OCI-LY7 (cell line): ENCODE measurements around the gene ZNF407. TPM values are rescaled to one million over a fixed set of nuclear protein-coding genes. Genes with fewer than 3 reads are reported as not detected.

Experiments
- BruUV-seq: library from RNA; stranded (reverse); fragments of 400-500 nt; replicated peaks from 2 replicates; lab custom pipeline; 2021; lab: Mats Ljungman, UMichigan
- CTCF ChIA-PET: fragments of 300-600 bp; sonication (Branson Sonifier 250); formaldehyde crosslinking; loops from one replicate; lab custom pipeline; 2022; ENCODE audit warnings: antibody characterized with exemption; ENCODE audit not compliant: unreplicated experiment; lab: Charles Lee
- POLR2A ChIA-PET: fragments of 300-600 bp; sonication (Branson Sonifier 250); formaldehyde crosslinking; loops from one replicate; lab custom pipeline; 2022; ENCODE audit warnings: antibody characterized with exemption; lab: Charles Lee
- DNase-seq: peaks from one replicate; pipeline ENCODE4 v3.0.0-alpha.2; 2015; ENCODE audit warnings: low spot score
- H2AFZ ChIP-seq: fragments of 200-600 bp; sonication (generic), shearing (Covaris generic); 2 replicates; pipeline ENCODE4 v1.6.1; 2014; ENCODE audit warnings: mild to moderate bottlenecking, antibody characterized with exemption, low read length, moderate library complexity
- H3K27ac ChIP-seq: fragments of 200-600 bp; sonication (generic); 2 replicates; pipeline ENCODE4 v1.5.1; 2014; ENCODE audit warnings: mixed run types, low read depth, mild to moderate bottlenecking, moderate library complexity, low read length, inconsistent platforms; ENCODE audit not compliant: poor library complexity, severe bottlenecking
- H3K36me3 ChIP-seq: fragments of 200-600 bp; sonication (generic); 2 replicates; pipeline ENCODE4 v1.6.1; 2014; ENCODE audit warnings: mild to moderate bottlenecking, antibody characterized with exemption, low read length, moderate library complexity, mixed read lengths; ENCODE audit not compliant: insufficient read depth
- H3K4me1 ChIP-seq: fragments of 200-600 bp; sonication (generic); 2 replicates; pipeline ENCODE4 v1.5.1; 2014; ENCODE audit warnings: mild to moderate bottlenecking, low read length; ENCODE audit not compliant: insufficient read depth, poor library complexity, severe bottlenecking
- H3K4me2 ChIP-seq: fragments of 200-600 bp; sonication (generic); 2 replicates; pipeline ENCODE4 v1.6.1; 2014; ENCODE audit warnings: mild to moderate bottlenecking, low read length
- H3K4me3 ChIP-seq: fragments of 200-600 bp; sonication (generic); 2 replicates; pipeline ENCODE4 v1.5.1; 2014; ENCODE audit warnings: mild to moderate bottlenecking, low read depth, low read length; ENCODE audit not compliant: poor library complexity, severe bottlenecking
- H3K79me2 ChIP-seq: fragments of 200-600 bp; sonication (generic); 2 replicates; pipeline ENCODE4 v1.6.1; 2016; ENCODE audit warnings: low read depth, mild to moderate bottlenecking, low read length, moderate library complexity, mixed read lengths; ENCODE audit not compliant: insufficient read depth
- H3K9me2 ChIP-seq: fragments of 200-600 bp; sonication (generic); 2 replicates; pipeline ENCODE4 v1.6.1; 2016; ENCODE audit warnings: mild to moderate bottlenecking, low read length, mixed read lengths; ENCODE audit not compliant: insufficient read depth
- H3K9me3 ChIP-seq: fragments of 200-600 bp; sonication (generic); 2 replicates; pipeline ENCODE4 v1.6.1; 2014; ENCODE audit warnings: mild to moderate bottlenecking, mixed run types, low read length, mixed read lengths
- H4K20me1 ChIP-seq: fragments of 200-600 bp; sonication (generic); 2 replicates; pipeline ENCODE4 v1.6.1; 2014; ENCODE audit warnings: mild to moderate bottlenecking, antibody characterized with exemption, low read length, moderate library complexity, mixed read lengths; ENCODE audit not compliant: insufficient read depth
- CTCF ChIP-seq: fragments of 200-600 bp; sonication (generic); conservative IDR thresholded peaks from 2 replicates; pipeline ENCODE4 v1.5.1; 2014; ENCODE audit warnings: mild to moderate bottlenecking, antibody characterized with exemption, low read length, moderate library complexity, mixed read lengths
- EZH2phosphoT487 ChIP-seq: fragments of 200-600 bp; sonication (generic); IDR thresholded peaks from 2 replicates; pipeline ENCODE4 v1.6.1; 2018; ENCODE audit warnings: low read depth, borderline replicate concordance, mild to moderate bottlenecking, mixed run types, antibody characterized with exemption, low read length, moderate library complexity, mixed read lengths
- intact Hi-C: fragments of 100-400 bp; cut with micrococcal nuclease; formaldehyde crosslinking; loops from one replicate; pipeline ENCODE4 v1.10.0; 2022; ENCODE audit not compliant: unreplicated experiment
- total RNA-seq, 2 experiments: library from RNA; depleted of rRNA in 1 of 2; stranded (reverse); fragments of >200 nt in 1 of 2; shearing (Covaris generic) in 1 of 2; gene quantifications; 2 replicates each; pipeline ENCODE4 v1.2.3, GENCODE V29; 2014 to 2022

The ZNF407 gene
- total RNA-seq, 2 experiments from 2014 or later, result 8.9 to 11.9 TPM

DNA sequence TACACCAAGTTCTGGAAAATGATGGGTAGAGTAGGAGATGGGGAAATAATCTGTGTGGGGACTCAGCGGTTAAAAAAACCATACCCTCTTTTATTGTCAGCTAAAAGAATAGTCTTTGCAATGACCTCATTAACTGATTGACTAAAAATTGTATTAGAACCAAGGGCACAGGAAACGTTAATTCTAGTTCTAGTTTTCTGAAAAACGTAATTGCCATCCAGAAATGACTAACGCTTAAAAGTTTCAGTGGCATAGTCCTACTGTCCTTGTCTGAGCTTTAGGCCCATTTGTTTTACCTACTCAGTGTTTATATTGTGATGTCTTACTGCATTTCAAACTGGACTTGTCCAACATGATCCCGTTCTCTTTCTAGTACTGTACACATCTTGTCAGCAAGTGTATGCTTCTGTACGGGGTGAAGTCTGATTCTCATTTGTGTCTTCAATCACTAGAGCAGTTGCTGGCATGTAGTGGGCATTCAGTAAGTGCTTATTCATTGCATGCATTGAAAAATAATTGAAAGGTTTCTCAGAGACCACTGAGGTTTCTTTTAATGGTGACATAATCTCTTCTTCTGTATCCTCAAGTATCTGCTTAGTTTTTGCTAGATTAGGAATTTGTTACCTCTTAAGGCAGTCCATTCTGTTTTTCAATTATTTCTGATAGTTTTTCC, 81.5 kb downstream of the ZNF407 start:
- intact Hi-C loops, result no loop called here
- Histone ChIP-seq H3K79me2 (no peaks in the 10 kb centered on the region), H3K9me2 (no peaks in the 10 kb centered on the region), H2AFZ (no peak overlapping the region), H3K4me3 (no peak overlapping the region), H3K4me1 (no peaks in the 10 kb centered on the region), H3K4me2 (no peak overlapping the region), H3K9me3 (no peaks in the 10 kb centered on the region), H3K27ac (no peak overlapping the region), H3K36me3 (no peaks in the 10 kb centered on the region), H4K20me1 (no peaks in the 10 kb centered on the region)
- TF ChIP-seq CTCF (no peak), EZH2phosphoT487 (no peak)
- CTCF ChIA-PET, result no interaction called here
- BruUV-seq, result no TSS peak
- DNase-seq, result no peak
- POLR2A ChIA-PET, result no interaction called here

- intact Hi-C loops, result no loop called here
- Histone ChIP-seq H3K79me2 (no peaks in the 10 kb centered on the region), H3K4me1 (no peaks in the 10 kb centered on the region), H2AFZ (no peak overlapping the region), H3K36me3 (no peaks in the 10 kb centered on the region), H3K9me2 (no peaks in the 10 kb centered on the region), H4K20me1 (no peaks in the 10 kb centered on the region), H3K9me3 (no peaks in the 10 kb centered on the region), H3K4me2 (no peak overlapping the region), H3K4me3 (no peak overlapping the region), H3K27ac (no peak overlapping the region)
- BruUV-seq, result no TSS peak
- ChIA-PET POLR2A (no interaction called here), CTCF (no interaction called here)
- DNase-seq, result no peak
- TF ChIP-seq CTCF, result no peak
- no peak for TF ChIP-seq EZH2phosphoT487
These were observed 82.0 kb downstream of the ZNF407 start for GRCh38 chr18:74679679-74680076.

DNA sequence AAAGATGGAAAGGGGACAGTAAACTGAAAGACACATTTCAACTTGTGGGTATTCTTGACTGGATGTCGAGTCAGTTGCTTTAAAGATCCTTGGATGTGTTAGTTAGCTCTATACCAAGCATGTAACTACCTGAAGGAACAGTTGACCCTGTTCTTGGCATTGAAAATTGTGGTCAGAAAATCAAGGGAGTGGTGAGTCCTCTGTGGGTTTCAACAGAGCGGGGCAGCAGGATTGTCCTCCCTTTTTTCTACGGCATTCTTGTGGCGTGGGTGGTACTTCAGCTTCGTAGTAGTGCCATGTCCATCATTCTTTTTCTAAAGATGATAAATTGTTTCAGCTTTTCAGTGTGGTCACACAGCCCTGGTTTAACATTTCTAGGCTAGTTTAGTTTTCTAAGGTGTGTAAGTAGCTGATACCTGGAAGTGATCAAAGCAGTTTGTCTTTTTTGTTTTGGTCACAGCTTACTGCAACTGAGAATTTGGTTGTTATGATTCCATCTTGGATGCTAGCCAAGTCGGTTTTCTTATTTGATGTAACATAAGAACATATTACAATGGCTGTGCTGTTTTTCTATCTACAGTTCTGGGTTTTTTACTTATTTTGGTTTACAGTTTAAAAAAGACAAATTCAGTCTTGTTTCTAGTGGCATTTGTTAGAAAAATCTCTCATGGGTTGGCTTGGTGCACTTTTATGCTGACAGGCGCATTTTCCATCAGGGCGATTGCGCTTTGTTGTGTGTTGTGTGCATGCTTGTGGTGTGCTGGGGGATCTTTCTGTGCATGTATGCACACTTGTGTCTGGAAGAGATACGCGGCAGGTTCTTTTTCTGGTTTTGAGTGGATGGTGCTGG, 84.7 kb downstream of the ZNF407 start:
- no peak for TF ChIP-seq EZH2phosphoT487
- no peak for TF ChIP-seq CTCF
- ChIA-PET CTCF (no interaction called here), POLR2A (no interaction called here)
- no peak overlapping the region for H2AFZ ChIP-seq
- no peak overlapping the region for H3K4me2 ChIP-seq
- no peaks in the 10 kb centered on the region for H4K20me1 ChIP-seq
- H3K9me3 ChIP-seq, result no peaks in the 10 kb centered on the region
- intact Hi-C loops, result no loop called here
- no peak overlapping the region for H3K4me3 ChIP-seq
- H3K9me2 ChIP-seq, result no peaks in the 10 kb centered on the region
- H3K36me3 ChIP-seq, result no peaks in the 10 kb centered on the region
- no TSS peak for BruUV-seq
- H3K79me2 ChIP-seq, result no peaks in the 10 kb centered on the region
- DNase-seq, result no peak
- no peak overlapping the region for H3K27ac ChIP-seq
- H3K4me1 ChIP-seq, result no peaks in the 10 kb centered on the region
